Choroid plexus epithelial cell (primary cell): ENCODE measurements around the gene GTSF1L.

Source experiments
- DNase-seq: peaks from one replicate; pipeline ENCODE4 v3.0.0-alpha.2; 2010; ENCODE audit warnings: low read depth
- H3K4me3 ChIP-seq: 2 replicates; pipeline ENCODE4 v1.5.1; 2011; ENCODE audit warnings: low read depth, mild to moderate bottlenecking, control low read depth, low read length, moderate library complexity
- TF ChIP-seq, protein P1 (sequence below): conservative IDR thresholded peaks from 2 replicates; pipeline ENCODE4 v1.5.1; 2011; ENCODE audit warnings: low read depth, mild to moderate bottlenecking, control low read depth, inconsistent platforms, low read length, moderate library complexity

Gene GTSF1L

GRCh38 chr20:43710370-43711044, 16.3 kb downstream of the GTSF1L start:
- no peak overlapping the region for H3K4me3 ChIP-seq
- no peak for DNase-seq
- TF ChIP-seq, protein P1, sequence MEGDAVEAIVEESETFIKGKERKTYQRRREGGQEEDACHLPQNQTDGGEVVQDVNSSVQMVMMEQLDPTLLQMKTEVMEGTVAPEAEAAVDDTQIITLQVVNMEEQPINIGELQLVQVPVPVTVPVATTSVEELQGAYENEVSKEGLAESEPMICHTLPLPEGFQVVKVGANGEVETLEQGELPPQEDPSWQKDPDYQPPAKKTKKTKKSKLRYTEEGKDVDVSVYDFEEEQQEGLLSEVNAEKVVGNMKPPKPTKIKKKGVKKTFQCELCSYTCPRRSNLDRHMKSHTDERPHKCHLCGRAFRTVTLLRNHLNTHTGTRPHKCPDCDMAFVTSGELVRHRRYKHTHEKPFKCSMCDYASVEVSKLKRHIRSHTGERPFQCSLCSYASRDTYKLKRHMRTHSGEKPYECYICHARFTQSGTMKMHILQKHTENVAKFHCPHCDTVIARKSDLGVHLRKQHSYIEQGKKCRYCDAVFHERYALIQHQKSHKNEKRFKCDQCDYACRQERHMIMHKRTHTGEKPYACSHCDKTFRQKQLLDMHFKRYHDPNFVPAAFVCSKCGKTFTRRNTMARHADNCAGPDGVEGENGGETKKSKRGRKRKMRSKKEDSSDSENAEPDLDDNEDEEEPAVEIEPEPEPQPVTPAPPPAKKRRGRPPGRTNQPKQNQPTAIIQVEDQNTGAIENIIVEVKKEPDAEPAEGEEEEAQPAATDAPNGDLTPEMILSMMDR: no peak

GRCh38 chr20:43702502-43702901, 24.3 kb downstream of the GTSF1L start:
- H3K4me3 ChIP-seq: no peak overlapping the region
- TF ChIP-seq, protein P1: no peak
- no peak for DNase-seq

- H3K4me3 ChIP-seq: no peak overlapping the region
- TF ChIP-seq, protein P1: no peak
- no peak for DNase-seq
These were observed 26.2 kb downstream of the GTSF1L start for GRCh38 chr20:43700627-43701026.

GRCh38 chr20:43699941-43700565, 26.7 kb downstream of the GTSF1L start:
- TF ChIP-seq, protein P1: no peak
- H3K4me3 ChIP-seq: no peak overlapping the region
- DNase-seq: no peak

- no peak for DNase-seq
- H3K4me3 ChIP-seq: no peak overlapping the region
- TF ChIP-seq, protein P1: no peak
These were observed 31.2 kb downstream of the GTSF1L start for GRCh38 chr20:43695571-43695970.

- TF ChIP-seq, protein P1: no peak
- no peak for DNase-seq
- no peak overlapping the region for H3K4me3 ChIP-seq
These were observed 32.0 kb downstream of the GTSF1L start for GRCh38 chr20:43694763-43695162.
